Right lobe of liver (tissue), 4 donors: ENCODE measurements around the gene HSF4.

Experiments used
- CTCF ChIP-seq, 4 donors: fragments of 200-600 bp in 3 of 4; fragments of 450-650 bp in 1 of 4; IDR thresholded peaks; one replicate each; pipeline versions ENCODE4 v1.5.1 to v1.8.0; 2016 to 2022; ENCODE audit warnings: antibody characterized with exemption in 4 of 4, mild to moderate bottlenecking in 2 of 4
- POLR2A ChIP-seq: fragments of 450-650 bp; IDR thresholded peaks from one replicate; pipeline ENCODE4 v1.6.1; 2017; ENCODE audit warnings: antibody characterized with exemption, mild to moderate bottlenecking
- donor health status: DM: no; HTN: no; CAD: no.
- donor health status: DM: no; HTN: no; CAD: no.
- donor health status: DM: no; HTN: yes; CAD: no.

- TF ChIP-seq CTCF (IDR thresholded peaks at IDR 0.05) = no peak
- TF ChIP-seq POLR2A = no peak
Observed at GRCh38 chr16:67197704-67198103, 33.2 kb downstream of the HSF4 start.
